Measurements from ENCODE around the gene RBM19.
"Not testable (repeated sequence)": the region's sequence is repeated elsewhere in the genome, so short reads cannot be mapped to it uniquely, and the experiment has no call there.

The RBM19 gene

DNA sequence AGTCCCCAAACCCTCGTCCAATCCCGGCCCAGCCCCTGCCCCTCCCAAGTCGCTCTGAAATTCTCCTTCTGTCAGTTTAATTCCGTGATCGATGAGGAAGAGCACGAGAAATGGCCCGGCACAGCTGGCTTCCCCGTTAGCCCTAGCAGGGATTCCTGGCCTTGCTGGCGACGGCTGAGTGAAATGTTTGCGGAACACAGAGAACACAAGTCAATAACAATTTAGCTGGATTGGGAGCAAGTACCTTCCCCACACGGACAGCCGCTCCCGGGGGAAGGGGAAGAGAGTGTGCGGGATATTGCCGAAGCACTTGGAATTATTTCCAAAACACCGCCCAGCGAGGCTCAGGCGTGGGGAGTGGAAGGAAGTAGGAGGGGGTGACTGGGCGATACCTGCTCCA lies 134.6 kb downstream of the RBM19 start:
- no peak for DNase-seq (ENCODE audit: low read depth in 2 of 2)

DNA sequence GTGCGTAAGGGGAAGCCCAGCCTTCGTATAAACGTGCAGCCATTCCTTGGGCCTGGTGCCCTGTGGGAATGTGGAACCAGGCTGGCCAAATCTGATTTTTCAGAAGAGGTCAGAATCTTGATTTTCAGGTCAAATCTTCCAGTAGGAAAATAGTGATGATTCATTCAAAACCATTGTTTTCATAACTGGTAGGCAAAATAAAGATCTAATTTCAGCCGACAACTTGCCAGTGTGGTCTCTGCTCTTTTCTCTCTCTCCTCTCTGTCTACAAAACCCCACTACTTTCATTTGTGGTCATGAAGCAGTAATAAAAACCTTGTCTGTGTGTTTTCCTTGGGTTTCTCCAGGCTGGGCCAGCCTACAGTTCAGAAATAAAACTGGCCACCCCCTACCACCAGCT lies 135.1 kb downstream of the RBM19 start:
- no peak for DNase-seq (ENCODE audit: low read depth in 2 of 2)

- no peak for DNase-seq (ENCODE audit: low read depth in 2 of 2)
Observed at GRCh38 chr12:113829212-113829611, 136.9 kb downstream of the RBM19 start.

DNA sequence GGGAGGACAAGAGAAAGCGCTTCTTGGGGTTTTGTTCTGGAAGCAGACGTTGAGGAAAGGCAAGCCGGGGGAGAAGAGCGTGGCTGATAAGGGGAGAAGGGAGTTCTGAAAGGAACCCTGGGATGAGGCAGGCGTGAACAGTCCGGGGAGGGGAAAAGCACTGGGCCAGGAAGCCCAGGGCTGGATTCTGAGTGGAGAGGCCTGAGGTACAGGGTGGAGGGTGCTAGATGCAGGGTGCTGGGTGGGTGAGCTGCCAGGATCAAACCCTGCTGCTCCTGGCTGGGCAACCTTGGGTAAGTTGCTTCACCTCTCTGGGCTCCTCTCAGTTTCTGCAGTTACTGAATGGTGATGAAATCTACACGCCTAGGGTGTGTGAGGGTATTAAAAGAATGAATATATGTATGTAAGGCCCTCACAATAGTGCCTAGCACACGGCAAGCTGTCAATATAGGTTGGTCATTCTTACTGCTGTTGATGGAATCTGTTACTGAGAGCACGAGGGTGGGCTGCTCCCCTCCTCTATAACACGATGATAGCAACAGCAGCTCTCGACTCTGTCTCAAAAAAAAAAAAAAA lies 138.5 kb downstream of the RBM19 start:
- DNase-seq (ENCODE audit: low read depth in 2 of 2) = no peak

DNA sequence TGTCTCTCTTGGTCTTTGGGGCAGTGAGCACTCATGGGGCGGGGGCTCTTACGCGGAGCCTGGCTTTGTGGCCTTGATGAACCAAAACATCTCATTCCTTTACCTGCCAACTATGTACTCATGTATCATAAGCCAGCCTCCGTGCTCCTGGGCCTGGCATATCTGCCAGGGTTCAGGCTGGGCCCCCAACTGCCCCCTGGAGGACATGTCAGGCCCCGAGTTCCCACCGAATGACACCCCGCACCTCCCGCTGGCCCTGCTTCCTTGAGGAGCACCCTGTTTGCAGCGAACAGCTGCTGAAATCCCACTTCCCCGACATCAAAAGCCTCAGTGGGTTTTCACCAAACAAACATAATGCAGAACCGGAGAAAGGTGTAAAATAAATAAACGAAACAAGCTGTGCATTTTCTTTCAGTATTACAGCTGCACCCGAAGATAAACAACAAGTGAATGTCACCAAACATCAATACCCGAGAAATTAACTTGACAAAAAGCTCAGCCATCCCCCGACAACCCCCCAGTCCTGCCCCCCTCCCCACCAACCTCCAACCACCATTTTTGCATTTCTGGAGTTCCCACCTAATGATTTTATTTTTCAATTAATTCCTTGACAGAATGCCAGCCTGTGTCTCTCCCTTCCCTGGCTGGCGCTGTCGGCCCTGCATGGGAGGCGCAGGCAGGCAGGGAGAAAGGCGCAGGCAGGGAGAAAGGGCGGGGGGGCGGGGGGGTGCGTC lies 139.2 kb downstream of the RBM19 start:
- no peak for DNase-seq (ENCODE audit: low read depth in 2 of 2)

DNA sequence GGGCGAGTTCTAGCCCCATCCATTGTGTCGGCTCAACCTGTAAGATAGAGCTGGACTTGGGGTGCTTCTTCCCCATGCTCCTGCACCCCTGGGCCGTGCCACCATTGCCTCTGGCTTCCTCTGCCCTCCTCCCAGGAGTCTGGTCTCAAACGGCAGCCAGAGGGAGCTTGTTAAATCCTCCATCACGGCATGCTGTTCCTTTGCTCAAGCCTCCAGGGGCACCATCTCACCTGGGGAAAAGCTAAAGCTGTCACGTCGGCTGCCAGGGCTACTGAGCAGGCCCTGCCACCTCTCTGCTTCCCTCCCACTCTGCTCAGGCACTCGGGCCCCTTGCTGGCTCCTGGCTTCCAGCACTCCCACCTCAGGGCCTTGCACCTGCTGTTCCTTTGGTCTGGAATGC lies 140.4 kb downstream of the RBM19 start:
- DNase-seq (ENCODE audit: low read depth in 2 of 2) = no peak

DNA sequence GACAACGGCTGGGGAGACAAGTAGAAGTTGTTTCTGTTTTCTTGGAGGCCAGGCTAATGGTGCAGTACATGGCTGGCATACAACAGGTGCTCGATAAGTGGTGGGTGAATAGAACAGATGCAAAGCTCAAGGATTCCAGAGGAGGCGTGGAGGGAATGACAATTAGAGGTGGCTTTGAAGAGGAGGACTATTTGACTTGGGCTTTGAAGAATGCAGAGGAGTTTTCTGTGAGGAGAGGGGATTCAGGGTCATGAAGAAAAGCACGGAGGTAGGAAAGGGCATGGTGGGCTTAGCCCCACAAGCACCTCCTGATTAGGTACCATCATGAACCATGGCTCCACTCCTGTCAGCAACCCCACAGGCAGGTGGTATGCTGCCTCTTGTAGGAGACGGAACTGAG lies 142.3 kb downstream of the RBM19 start:
- no peak for DNase-seq (ENCODE audit: low read depth in 2 of 2)

GRCh38 chr12:113823016-113823415 lies 143.1 kb downstream of the RBM19 start:
- no peak for DNase-seq (ENCODE audit: low read depth in 2 of 2)

DNA sequence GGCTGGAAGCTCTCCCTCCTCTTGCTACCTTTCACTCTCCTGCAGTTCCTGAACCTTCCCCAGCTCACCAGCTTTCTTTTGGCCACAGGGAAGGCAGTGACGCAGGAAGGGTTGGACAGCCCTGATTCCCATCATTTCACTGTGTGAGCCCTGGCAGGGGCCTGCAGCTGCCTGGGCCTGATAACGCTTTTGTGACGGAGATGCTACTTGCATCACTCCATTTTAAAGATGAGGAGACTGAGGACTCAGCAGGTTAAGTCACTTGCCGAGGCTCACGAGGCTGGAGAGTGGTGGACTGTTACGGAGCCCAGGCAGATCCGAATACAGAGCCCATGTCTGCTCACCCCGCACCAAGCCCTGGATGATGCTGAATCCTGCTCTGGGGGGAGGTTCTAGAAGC lies 145.3 kb downstream of the RBM19 start:
- DNase-seq (ENCODE audit: low read depth in 2 of 2) = no peak

GRCh38 chr12:113820309-113820708 lies 145.8 kb downstream of the RBM19 start:
- DNase-seq (ENCODE audit: low read depth in 2 of 2) = no peak

DNA sequence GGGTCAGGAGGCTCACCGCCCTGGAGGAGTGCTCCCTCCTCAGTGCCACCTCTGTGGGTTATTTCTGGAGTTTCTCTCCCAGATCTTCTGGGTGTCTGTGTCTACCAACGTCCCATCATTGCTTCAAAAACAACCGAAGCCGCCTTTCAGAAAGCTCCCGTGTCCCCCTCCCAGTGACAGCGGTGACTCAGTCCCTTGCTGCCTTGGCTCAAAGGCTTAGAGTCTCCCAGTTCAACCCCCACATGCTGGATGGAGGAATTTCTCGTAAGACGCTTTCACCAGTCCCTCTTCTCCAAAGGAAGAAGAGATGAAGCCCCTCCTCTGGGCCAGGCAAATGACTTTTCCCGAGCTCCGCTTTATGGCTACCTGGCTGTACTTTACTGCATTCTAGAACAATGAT lies 146.6 kb downstream of the RBM19 start:
- DNase-seq (ENCODE audit: low read depth in 2 of 2) = no peak

DNA sequence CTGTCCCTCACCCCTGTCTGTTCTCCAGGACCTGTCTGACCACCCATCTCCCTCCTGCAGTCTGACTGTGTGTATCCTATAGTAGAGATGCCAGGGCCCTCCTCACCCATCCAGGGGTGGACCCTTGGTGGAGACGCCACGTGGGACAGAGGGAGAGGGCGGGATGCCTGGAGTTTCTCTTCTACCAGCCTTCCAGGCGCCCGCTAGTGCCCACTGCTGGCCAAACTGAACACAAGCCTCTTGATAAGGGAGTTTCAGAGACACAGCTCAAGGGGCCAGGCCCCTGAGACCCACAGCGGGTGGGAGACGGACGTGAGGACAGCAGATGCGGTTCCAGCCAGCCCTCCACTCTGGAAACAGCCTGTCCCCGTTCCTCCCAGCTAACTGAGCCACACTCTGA lies 147.3 kb downstream of the RBM19 start:
- DNase-seq (ENCODE audit: low read depth in 2 of 2) = no peak

DNA sequence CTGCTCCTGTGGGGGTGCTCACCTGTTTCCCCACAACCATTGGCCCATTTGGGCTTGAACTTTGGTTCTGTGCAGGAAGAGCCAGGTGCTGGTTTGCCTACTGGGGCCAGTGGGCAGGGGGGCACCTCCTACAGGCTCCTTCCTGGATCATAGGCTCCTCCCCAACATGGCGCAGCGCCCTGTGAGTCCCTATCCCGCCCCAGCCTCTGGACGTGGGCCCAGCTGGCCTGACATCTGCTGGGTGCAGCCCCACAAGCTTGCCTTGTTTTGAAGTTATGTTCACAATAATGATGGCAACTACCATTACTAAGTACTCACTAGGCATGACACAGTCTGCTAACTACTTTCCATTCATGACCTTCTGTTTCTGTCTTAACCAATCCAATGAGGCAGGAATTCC lies 147.8 kb downstream of the RBM19 start:
- DNase-seq (ENCODE audit: low read depth in 2 of 2) = no peak

DNA sequence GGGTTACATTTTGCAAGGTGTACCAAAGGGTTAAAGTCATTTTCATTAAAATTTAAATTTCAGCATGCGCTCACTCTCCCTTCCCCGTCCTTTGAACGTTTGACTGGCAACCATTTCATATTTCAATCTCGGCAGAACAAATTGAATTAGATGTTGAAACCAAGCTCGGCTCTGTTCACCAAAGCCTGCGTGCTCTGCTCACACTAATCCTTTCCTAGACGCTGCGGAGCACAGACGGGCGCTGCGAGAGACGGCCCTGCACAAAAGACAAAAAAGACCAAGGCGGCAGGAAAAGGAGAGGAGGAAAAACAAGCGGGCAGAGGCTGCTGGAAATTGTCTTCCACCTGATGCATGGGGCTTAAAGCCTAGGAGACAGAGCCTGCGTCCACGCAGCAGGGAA lies 149.3 kb downstream of the RBM19 start:
- DNase-seq (ENCODE audit: low read depth in 2 of 2) = no peak

- DNase-seq (ENCODE audit: low read depth in 2 of 2) = no peak
Observed at GRCh38 chr12:113815031-113815430, 151.1 kb downstream of the RBM19 start.

GRCh38 chr12:113813229-113813541 lies 152.9 kb downstream of the RBM19 start:
- DNase-seq (ENCODE audit: low read depth in 2 of 2) = no peak

DNA sequence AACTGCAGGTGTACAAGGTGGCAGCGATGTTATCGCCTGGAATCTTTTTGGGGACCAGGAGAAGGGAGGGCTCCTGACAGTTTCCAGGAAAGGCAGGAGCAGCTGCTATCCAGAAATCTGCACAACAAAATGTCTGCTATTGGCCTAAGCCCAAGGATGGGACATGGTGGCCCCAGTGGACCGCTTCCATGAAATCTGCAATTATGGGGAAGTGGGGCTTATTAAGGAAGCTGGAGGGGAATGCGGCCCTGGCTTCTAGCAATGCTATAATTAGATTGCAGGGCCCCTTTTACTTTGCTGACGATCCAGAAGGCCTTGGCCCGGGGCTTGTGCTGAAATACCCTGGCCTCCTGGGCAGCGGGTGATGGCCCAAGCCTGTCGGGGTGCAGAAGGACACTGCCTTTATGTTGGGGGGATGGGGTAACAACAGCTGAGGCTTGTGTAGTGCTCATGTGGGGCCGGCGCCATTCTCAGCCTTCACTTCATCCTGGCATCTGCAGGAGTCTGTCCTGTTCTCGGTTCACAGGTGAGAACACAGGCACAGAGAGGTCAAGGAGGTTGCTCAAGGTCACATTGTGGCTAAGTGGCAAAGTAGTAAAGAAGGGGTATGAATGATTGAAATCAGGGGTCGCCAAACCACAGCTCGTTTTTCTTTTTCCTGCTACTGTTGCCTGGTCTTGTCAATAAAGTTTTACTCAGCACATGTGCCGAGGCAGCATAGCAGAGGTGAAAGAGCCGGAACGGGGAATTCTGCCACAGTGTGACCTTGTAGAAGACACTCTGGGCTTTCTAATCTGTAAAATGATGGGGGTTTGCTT lies 153.5 kb downstream of the RBM19 start:
- no peak for DNase-seq (ENCODE audit: low read depth in 2 of 2)

- DNase-seq (ENCODE audit: low read depth in 2 of 2) = not testable (repeated sequence)
Observed at GRCh38 chr12:113809462-113810220, 156.5 kb downstream of the RBM19 start.

DNA sequence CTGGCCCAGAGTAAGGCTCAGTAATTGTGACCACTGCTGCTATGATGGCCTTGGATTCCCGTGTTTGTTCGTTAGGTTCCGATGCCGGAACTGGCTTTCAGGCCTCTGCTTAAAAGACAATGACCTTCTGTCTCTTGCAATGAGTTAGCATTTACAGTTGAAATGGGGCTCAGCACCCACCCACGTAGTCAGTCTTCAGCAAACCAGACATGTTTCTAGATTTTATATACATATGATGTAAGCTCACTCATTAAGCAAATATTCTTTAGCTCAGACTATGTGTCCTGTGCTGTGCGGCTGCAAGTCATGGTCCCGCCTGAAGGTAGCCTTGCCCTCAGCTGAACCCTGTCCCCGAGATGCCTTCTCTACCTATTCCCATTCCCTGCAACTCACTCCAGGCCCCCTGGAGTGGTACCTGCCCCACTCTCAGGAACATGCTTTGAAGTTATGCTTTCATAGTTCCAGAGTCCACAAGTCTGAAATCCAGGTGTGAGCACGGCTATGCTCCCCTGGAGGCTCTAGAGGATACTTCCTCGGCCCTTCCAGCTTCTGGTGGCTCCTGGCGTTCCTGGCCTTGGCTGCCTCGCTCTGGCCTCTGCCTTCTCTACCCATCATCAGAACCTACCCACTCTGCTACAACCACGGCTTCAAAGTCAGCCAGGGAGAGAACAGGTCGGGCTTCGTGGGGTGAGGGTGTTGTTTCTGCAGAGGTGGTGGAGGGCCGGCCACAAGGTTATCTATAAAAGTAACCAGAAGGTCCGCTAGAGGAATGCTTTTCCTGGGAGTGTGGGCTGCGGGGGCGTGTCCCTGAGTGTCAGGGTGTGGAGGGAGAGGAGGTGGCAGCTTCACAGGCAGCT lies 157.8 kb downstream of the RBM19 start:
- DNase-seq (ENCODE audit: low read depth in 2 of 2) = no peak

- DNase-seq (ENCODE audit: low read depth in 2 of 2) = no peak
Observed at GRCh38 chr12:113805673-113806072, 160.5 kb downstream of the RBM19 start.

GRCh38 chr12:113804961-113805600 lies 161.0 kb downstream of the RBM19 start:
- no peak for DNase-seq (ENCODE audit: low read depth in 2 of 2)
